Transverse colon (tissue), 4 donors: ENCODE data around the gene RELN. TPM values are rescaled to one million over a fixed set of nuclear protein-coding genes. Genes with fewer than 3 reads are reported as not detected.

Experiments used
- DNase-seq: peaks from one replicate; pipeline ENCODE4 v3.0.0-alpha.2; 2019
- H3K27ac ChIP-seq, 4 donors: fragments of 200-600 bp; sonication (generic); 2 replicates each; pipeline ENCODE4 v1.5.1; 2016 to 2018; ENCODE audit warnings: inconsistent platforms in 4 of 4
- H3K27me3 ChIP-seq: fragments of 200-600 bp; sonication (generic); 2 replicates; pipeline ENCODE4 v1.5.1; 2017; ENCODE audit warnings: inconsistent platforms
- H3K36me3 ChIP-seq, 4 donors: fragments of 200-600 bp; sonication (generic); 2 replicates each; pipeline ENCODE4 v1.5.1; 2017 to 2019; ENCODE audit warnings: inconsistent platforms in 4 of 4
- H3K4me1 ChIP-seq, 4 donors: fragments of 200-600 bp; sonication (generic); 2 replicates each; pipeline ENCODE4 v1.5.1; 2017 to 2020; ENCODE audit warnings: inconsistent platforms in 4 of 4
- H3K4me3 ChIP-seq, 4 donors: fragments of 200-600 bp; sonication (generic); 1 replicate in 1 of 4; 2 replicates in 3 of 4; pipeline versions ENCODE4 v1.5.1 to v1.6.1; 2017 to 2019; ENCODE audit warnings: inconsistent platforms in 4 of 4
- H3K9me3 ChIP-seq, 2 donors: fragments of 200-600 bp; sonication (generic); 2 replicates each; pipeline ENCODE4 v1.5.1; 2017 to 2019; ENCODE audit warnings: inconsistent platforms in 2 of 2
- EP300 ChIP-seq: sonication (generic); formaldehyde crosslinking; IDR thresholded peaks from one replicate; pipeline ENCODE4 v1.6.1; 2017; ENCODE audit warnings: antibody characterized with exemption, low read depth
- POLR2A ChIP-seq: fragments of 450-650 bp; IDR thresholded peaks from one replicate; pipeline ENCODE4 v1.6.1; 2016; ENCODE audit warnings: antibody characterized with exemption, mild to moderate bottlenecking, moderate library complexity
- POLR2AphosphoS5 ChIP-seq, 3 donors: sonication (generic); formaldehyde crosslinking; IDR thresholded peaks; one replicate each; pipeline ENCODE4 v1.6.1; 2016; ENCODE audit warnings: antibody characterized with exemption in 3 of 3
- WGBS, 2 donors: methylation state at CpG; one replicate each; pipeline ENCODE4 v1.1.5; 2018; ENCODE audit warnings: low coverage in 1 of 2; 5-methylcytosine and 5-hydroxymethylcytosine counted together
- in situ Hi-C, 4 donors: fragments of 200-750 bp; cut with MboI; loops; one replicate each; pipeline versions ENCODE4 v1.15.0 to v1.15.1; 2017; ENCODE audit warnings: low sequenced_read_pairs in 3 of 4, low pct_ligation_motif_present in 1 of 4, low pct_unique_long_range_greater_than_20kb in 1 of 4
- intact Hi-C: fragments of 100-400 bp; cut with DNase I; formaldehyde crosslinking; loops from one replicate; pipeline ENCODE4 v1.15.1; 2023; ENCODE audit warnings: low total_unique reads
- total RNA-seq, 4 donors: library from RNA; depleted of rRNA; stranded (reverse); fragments of >200 nt; gene quantifications; one replicate each; pipeline ENCODE4 v1.1.0, GENCODE V29; 2016
- TF ChIP-seq, protein P1 (sequence below), 5 experiments: fragments of 200-600 bp in 3 of 5; fragments of 450-650 bp in 2 of 5; sonication (generic) in 3 of 5; IDR thresholded peaks; 1 replicate in 2 of 5; 2 replicates in 3 of 5; pipeline ENCODE4 v1.5.1; 2016 to 2017; ENCODE audit warnings: antibody characterized with exemption in 5 of 5, inconsistent platforms in 3 of 5, mild to moderate bottlenecking in 2 of 5, moderate library complexity in 1 of 5

RELN gene
- total RNA-seq, 4 donors from 2014 or later: 1.00 to 2.7 (median 1.5) TPM; not detected in 1

DNA sequence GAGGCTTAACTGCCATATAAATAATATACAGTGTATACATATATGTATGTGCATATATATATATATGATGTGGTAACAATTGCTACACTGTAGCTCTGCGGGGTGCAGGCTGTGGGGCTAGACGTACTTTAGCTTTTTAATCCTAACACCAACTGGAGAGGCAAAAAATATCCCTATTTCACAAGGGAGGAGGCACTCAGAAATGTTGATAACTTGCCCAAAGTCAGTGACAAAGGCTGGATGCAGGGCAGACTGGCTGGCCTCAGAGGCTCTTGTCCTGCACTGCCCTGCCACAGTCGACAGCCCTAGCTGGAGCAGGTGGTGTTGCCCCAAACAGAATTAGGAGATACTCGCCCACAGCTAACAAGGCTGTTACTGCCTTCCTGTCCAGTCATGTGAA lies 1.5 kb upstream of the RELN start:
- Histone ChIP-seq H3K36me3 (no peaks in the 10 kb centered on the region), H3K4me1 (peaks cover 0 to 13% (median 11%) of the 10 kb centered on the region in 4 donors), H3K27me3 (peaks cover 65% of the 10 kb centered on the region), H3K9me3 (no peaks in the 10 kb centered on the region), H3K27ac (no peak overlapping the region), H3K4me3 (no peak overlapping the region)
- intact Hi-C loops: no loop called here
- in situ Hi-C loops: no loop called here
- no peak for DNase-seq
- TF ChIP-seq, protein P1, sequence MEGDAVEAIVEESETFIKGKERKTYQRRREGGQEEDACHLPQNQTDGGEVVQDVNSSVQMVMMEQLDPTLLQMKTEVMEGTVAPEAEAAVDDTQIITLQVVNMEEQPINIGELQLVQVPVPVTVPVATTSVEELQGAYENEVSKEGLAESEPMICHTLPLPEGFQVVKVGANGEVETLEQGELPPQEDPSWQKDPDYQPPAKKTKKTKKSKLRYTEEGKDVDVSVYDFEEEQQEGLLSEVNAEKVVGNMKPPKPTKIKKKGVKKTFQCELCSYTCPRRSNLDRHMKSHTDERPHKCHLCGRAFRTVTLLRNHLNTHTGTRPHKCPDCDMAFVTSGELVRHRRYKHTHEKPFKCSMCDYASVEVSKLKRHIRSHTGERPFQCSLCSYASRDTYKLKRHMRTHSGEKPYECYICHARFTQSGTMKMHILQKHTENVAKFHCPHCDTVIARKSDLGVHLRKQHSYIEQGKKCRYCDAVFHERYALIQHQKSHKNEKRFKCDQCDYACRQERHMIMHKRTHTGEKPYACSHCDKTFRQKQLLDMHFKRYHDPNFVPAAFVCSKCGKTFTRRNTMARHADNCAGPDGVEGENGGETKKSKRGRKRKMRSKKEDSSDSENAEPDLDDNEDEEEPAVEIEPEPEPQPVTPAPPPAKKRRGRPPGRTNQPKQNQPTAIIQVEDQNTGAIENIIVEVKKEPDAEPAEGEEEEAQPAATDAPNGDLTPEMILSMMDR (IDR thresholded peaks at IDR 0.05): no peak
- no peak for TF ChIP-seq POLR2AphosphoS5 (IDR thresholded peaks at IDR 0.05)
- no peak for TF ChIP-seq POLR2A
- TF ChIP-seq EP300: no peak
- 42 to 76% methylated on average over 2 to 4 of the region's 4 CpGs for WGBS, 2 donors

DNA sequence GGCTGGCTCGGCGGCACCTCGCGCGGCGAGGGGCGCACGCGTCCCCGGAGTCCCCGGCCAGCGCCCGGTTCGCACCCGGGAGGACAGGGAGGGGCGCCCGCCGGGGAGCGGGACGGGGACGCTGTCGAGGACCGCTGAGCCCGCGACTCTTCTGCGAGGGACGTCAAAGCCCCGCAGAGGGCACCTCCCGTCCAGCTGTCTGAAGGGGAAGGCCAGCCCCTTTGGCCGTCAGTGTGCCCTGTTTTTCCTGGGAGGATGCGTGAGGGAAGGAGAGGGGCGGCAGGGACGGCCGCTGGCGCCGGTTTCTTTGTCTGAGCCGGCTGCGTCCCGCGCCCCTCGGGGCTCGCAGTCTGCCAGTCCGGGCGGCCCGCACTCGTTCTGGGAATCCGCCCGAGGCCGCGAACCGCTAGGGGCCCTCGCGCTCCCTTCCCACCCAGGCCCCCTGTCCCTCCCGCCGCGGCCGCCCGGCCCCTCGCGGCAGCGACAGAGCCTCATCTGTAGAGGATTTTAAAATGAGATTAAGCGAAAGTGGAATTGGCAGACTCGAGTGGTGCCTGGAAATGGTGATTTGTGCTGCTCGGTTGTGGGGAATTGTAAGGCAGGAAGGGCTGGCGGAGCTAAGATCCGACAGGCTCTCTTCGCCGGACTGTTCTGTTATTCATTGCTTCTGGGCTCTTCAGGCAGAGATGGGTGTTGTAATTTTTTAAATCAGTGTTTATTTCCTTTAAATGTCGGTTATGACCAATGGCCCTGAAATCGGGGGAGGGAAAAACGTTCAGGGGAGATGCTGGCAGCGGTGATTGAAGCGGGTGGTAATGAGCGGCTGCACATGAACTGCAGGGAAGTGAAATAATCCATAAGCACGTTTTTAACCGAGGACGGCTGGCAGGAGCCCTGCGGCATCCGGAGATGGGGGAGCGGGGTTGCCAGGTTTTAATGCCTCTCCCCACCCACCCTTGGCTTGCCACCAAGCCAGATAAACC lies 618 bp upstream of the RELN start:
- no peak overlapping the region for H3K27ac ChIP-seq
- peaks cover 65% of the 10 kb centered on the region for H3K27me3 ChIP-seq
- no peak for TF ChIP-seq POLR2AphosphoS5 (IDR thresholded peaks at IDR 0.05)
- TF ChIP-seq POLR2A: no peak
- TF ChIP-seq EP300: no peak
- TF ChIP-seq, protein P1 (IDR thresholded peaks at IDR 0.05): no peak
- peak overlapping the region; percentile 3 to 46 (median 26) for H3K4me3 ChIP-seq
- H3K4me1 ChIP-seq: peaks cover 0 to 13% (median 11%) of the 10 kb centered on the region in 4 donors
- intact Hi-C loops (no loop called here), in situ Hi-C loops (no loop called here)
- no peak for DNase-seq
- 0 to 5% methylated on average over 12 to 64 of the region's 80 CpGs for WGBS, 2 donors
- no peaks in the 10 kb centered on the region for H3K9me3 ChIP-seq
- no peaks in the 10 kb centered on the region for H3K36me3 ChIP-seq

DNA sequence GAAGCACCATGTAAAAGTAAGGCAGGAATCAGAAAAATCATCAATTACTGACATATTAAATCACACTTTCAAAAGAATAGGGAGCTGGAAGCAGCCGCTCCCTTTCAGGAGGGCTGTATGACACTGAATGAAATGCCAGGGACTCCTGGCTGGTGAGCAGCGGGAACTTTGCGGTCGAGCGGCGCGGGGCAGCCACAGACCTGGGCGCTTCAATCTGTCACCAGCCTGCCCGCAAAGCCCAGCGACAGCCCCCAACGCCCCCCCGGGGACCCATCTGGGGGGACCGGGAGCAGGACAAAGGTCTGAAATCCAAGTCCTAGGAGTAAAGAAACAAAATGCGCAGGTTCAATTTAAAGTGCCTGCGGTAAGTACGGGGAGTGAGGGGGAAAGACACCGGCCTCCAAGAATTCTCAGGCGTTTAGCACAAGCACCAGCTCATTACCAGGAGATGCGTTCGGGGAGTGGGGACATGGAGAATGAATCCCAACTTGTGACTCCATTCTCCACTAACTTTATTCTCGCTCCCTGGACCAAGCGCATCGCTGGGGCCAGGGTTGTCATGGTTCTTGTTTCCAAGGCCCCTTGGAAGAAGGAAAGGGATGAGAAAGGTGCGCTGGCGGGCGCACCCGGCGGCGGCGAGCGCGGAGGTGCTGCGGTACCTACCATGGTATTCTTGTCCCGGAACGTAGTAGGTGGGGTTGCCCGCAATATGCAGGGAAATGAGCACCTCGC lies 824 bp downstream of the RELN start:
- H3K9me3 ChIP-seq: no peaks in the 10 kb centered on the region
- intact Hi-C loops: no loop called here
- H3K36me3 ChIP-seq: no peaks in the 10 kb centered on the region
- DNase-seq: no peak
- peaks cover 0 to 13% (median 11%) of the 10 kb centered on the region in 4 donors for H3K4me1 ChIP-seq
- H3K27ac ChIP-seq: no peak overlapping the region
- H3K27me3 ChIP-seq: peaks cover 64% of the 10 kb centered on the region
- TF ChIP-seq POLR2AphosphoS5 (IDR thresholded peaks at IDR 0.05) (no peak), POLR2A (no peak), EP300 (no peak)
- TF ChIP-seq, protein P1 (IDR thresholded peaks at IDR 0.05): no peak
- 13% methylated on average over 1 to 37 of the region's 37 CpGs for WGBS, 2 donors
- in situ Hi-C loops: no loop called here
- peak overlapping the region in 2 of 4 donors; percentile 22 to 43 for H3K4me3 ChIP-seq

DNA sequence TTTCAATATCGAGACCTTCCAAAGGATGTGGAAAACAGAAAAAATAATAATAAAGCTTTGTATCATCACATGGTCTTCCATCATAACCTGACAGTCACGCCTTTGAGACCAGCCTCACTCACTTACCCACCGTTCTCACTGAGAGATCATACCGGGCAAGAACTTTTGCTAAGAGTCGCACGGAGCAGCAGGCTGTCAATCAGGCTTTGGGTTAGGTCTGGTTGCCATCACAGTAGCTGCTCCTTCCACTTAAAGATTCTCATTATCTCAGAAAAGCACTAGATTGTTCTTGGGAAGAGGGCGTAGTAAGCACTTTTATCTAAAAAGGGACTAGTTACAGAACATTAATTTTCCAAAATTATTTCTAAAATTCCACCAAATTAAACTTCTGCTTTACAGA lies 2.0 kb downstream of the RELN start:
- Histone ChIP-seq H3K27me3 (peaks cover 58% of the 10 kb centered on the region), H3K4me1 (peaks cover 0 to 13% (median 11%) of the 10 kb centered on the region in 4 donors), H3K36me3 (no peaks in the 10 kb centered on the region), H3K4me3 (no peak overlapping the region), H3K27ac (no peak overlapping the region), H3K9me3 (no peaks in the 10 kb centered on the region)
- TF ChIP-seq, protein P1 (IDR thresholded peaks at IDR 0.05): no peak
- TF ChIP-seq POLR2AphosphoS5 (IDR thresholded peaks at IDR 0.05): no peak
- no peak for TF ChIP-seq POLR2A
- no peak for TF ChIP-seq EP300
- WGBS, 2 donors: 79 to 82% methylated on average over 7 of the region's 7 CpGs
- in situ Hi-C loops: no loop called here
- DNase-seq: no peak
- intact Hi-C loops: no loop called here
